HG02973 (cell line): ENCODE results near the gene MTCH2.
"Not testable (repeated sequence)": the region's sequence is repeated elsewhere in the genome, so short reads cannot be mapped to it uniquely, and the experiment has no call there.

Source experiments
- ATAC-seq: cut with Tn5 transposase; IDR thresholded peaks from one replicate; pipeline ENCODE4 v1.9.1; 2021; ENCODE audit warnings: moderate library complexity; ENCODE audit not compliant: unreplicated experiment

Gene MTCH2

GRCh38 chr11:47640506-47640905 is 1.9 kb downstream of the MTCH2 start:
- ATAC-seq: not testable (repeated sequence)

- not testable (repeated sequence) for ATAC-seq
These were observed 6.0 kb downstream of the MTCH2 start for GRCh38 chr11:47636331-47636730.

- no peak for ATAC-seq
These were observed 10.9 kb downstream of the MTCH2 start for GRCh38 chr11:47631473-47631872.

- no peak for ATAC-seq
These were observed 14.3 kb downstream of the MTCH2 start for GRCh38 chr11:47628026-47628425.

GRCh38 chr11:47626234-47626633 is 16.1 kb downstream of the MTCH2 start:
- no peak for ATAC-seq

- ATAC-seq: no peak
These were observed 21.5 kb downstream of the MTCH2 start for GRCh38 chr11:47620836-47621378.

- no peak for ATAC-seq
These were observed 24.9 kb downstream of the MTCH2 start for GRCh38 chr11:47617417-47617809.

- ATAC-seq: no peak
These were observed 25.5 kb downstream of the MTCH2 start for GRCh38 chr11:47616726-47617416.

- ATAC-seq: no peak
These were observed 27.1 kb downstream of the MTCH2 start for GRCh38 chr11:47615249-47615648.

GRCh38 chr11:47611348-47611794 is 31.0 kb downstream of the MTCH2 start:
- peak; percentile 68 for ATAC-seq

GRCh38 chr11:47609675-47610074 is 32.7 kb downstream of the MTCH2 start:
- ATAC-seq: no peak

- ATAC-seq: no peak
These were observed 35.0 kb downstream of the MTCH2 start for GRCh38 chr11:47607380-47607779.

- ATAC-seq: no peak
These were observed 35.6 kb downstream of the MTCH2 start for GRCh38 chr11:47606731-47607130.

- ATAC-seq: no peak
These were observed 36.4 kb downstream of the MTCH2 start for GRCh38 chr11:47605921-47606320.

- ATAC-seq: no peak
These were observed 39.1 kb downstream of the MTCH2 start for GRCh38 chr11:47603295-47603694.

GRCh38 chr11:47599902-47600301 is 42.5 kb downstream of the MTCH2 start:
- ATAC-seq: no peak

GRCh38 chr11:47595967-47596366 is 46.4 kb downstream of the MTCH2 start:
- no peak for ATAC-seq

GRCh38 chr11:47595029-47595428 is 47.3 kb downstream of the MTCH2 start:
- ATAC-seq: no peak

GRCh38 chr11:47593934-47594855 is 48.2 kb downstream of the MTCH2 start, which contains the start of gene C1QTNF4:
Gene C1QTNF4, minus strand, starts transcription at chr11:47594411. Its CDS starts 3,601 bp downstream, at chr11:47590810.
- no peak for ATAC-seq

GRCh38 chr11:47593492-47593933 is 48.8 kb downstream of the MTCH2 start:
- ATAC-seq: no peak

GRCh38 chr11:47592970-47593369 is 49.4 kb downstream of the MTCH2 start:
- no peak for ATAC-seq

GRCh38 chr11:47592251-47592650 is 50.1 kb downstream of the MTCH2 start:
- no peak for ATAC-seq
